T-helper 2 cell treated with Interferon-gamma antibody and Interleukin-4, amounts not matched to agents 5 μg/mL and 100 μg/mL, for 36 hours (primary cell): ENCODE results near the gene CHCHD6.

Source experiments
- DNase-seq: peaks from one replicate; pipeline ENCODE4 v3.0.0; 2021; ENCODE audit warnings: low spot score
- H3K27ac Mint-ChIP-seq: one replicate; pipeline ENCODE4 v1.8.0; 2021; ENCODE audit warnings: mild to moderate bottlenecking, mixed read lengths
- H3K27me3 Mint-ChIP-seq: one replicate; pipeline ENCODE4 v1.8.0; 2021; ENCODE audit warnings: low read depth, mixed read lengths
- H3K36me3 Mint-ChIP-seq: one replicate; pipeline ENCODE4 v1.8.0; 2021; ENCODE audit warnings: low read depth, mixed read lengths
- H3K4me1 Mint-ChIP-seq: one replicate; pipeline ENCODE4 v1.8.0; 2021; ENCODE audit warnings: low read depth, mixed read lengths
- H3K4me3 Mint-ChIP-seq: one replicate; pipeline ENCODE4 v1.8.0; 2022; ENCODE audit warnings: mild to moderate bottlenecking, moderate library complexity, mixed read lengths
- H3K9me3 Mint-ChIP-seq: one replicate; pipeline ENCODE4 v1.8.0; 2021; ENCODE audit warnings: mixed read lengths

Gene CHCHD6

GRCh38 chr3:126967386-126967785 lies 263.3 kb downstream of the CHCHD6 start:
- H3K27me3 Mint-ChIP-seq: peaks cover 2% of the 10 kb centered on the region
- H3K27ac Mint-ChIP-seq: no peak overlapping the region
- DNase-seq: no peak
- no peaks in the 10 kb centered on the region for H3K36me3 Mint-ChIP-seq
- H3K4me3 Mint-ChIP-seq: no peak overlapping the region
- H3K9me3 Mint-ChIP-seq: no peaks in the 10 kb centered on the region
- H3K4me1 Mint-ChIP-seq: no peaks in the 10 kb centered on the region

GRCh38 chr3:126968391-126969390 lies 264.7 kb downstream of the CHCHD6 start:
- H3K9me3 Mint-ChIP-seq: no peaks in the 10 kb centered on the region
- H3K4me1 Mint-ChIP-seq: no peaks in the 10 kb centered on the region
- H3K4me3 Mint-ChIP-seq: no peak overlapping the region
- no peak overlapping the region for H3K27ac Mint-ChIP-seq
- DNase-seq: no peak
- H3K27me3 Mint-ChIP-seq: peaks cover 2% of the 10 kb centered on the region
- H3K36me3 Mint-ChIP-seq: no peaks in the 10 kb centered on the region

- DNase-seq: no peak
- Mint-ChIP-seq H3K36me3 (no peaks in the 10 kb centered on the region), H3K9me3 (peaks cover 1% of the 10 kb centered on the region), H3K4me3 (no peak overlapping the region), H3K4me1 (no peaks in the 10 kb centered on the region), H3K27me3 (peaks cover 2% of the 10 kb centered on the region), H3K27ac (no peak overlapping the region)
Measured at GRCh38 chr3:126969586-126969985, 265.5 kb downstream of the CHCHD6 start.

- Mint-ChIP-seq H3K27ac (no peak overlapping the region), H3K9me3 (peaks cover 6% of the 10 kb centered on the region), H3K4me1 (no peaks in the 10 kb centered on the region), H3K36me3 (no peaks in the 10 kb centered on the region), H3K27me3 (peaks cover 2% of the 10 kb centered on the region), H3K4me3 (no peak overlapping the region)
- DNase-seq: no peak
Measured at GRCh38 chr3:126970101-126970500, 266.1 kb downstream of the CHCHD6 start.

- no peak overlapping the region for H3K4me3 Mint-ChIP-seq
- H3K36me3 Mint-ChIP-seq: no peaks in the 10 kb centered on the region
- peaks cover 10% of the 10 kb centered on the region for H3K9me3 Mint-ChIP-seq
- H3K27ac Mint-ChIP-seq: no peak overlapping the region
- no peaks in the 10 kb centered on the region for H3K4me1 Mint-ChIP-seq
- no peak for DNase-seq
- peaks cover 2% of the 10 kb centered on the region for H3K27me3 Mint-ChIP-seq
Measured at GRCh38 chr3:126970921-126971320, 266.9 kb downstream of the CHCHD6 start.

GRCh38 chr3:126971891-126972351 lies 267.9 kb downstream of the CHCHD6 start:
- Mint-ChIP-seq H3K36me3 (no peaks in the 10 kb centered on the region), H3K27me3 (peaks cover 2% of the 10 kb centered on the region), H3K9me3 (peaks cover 10% of the 10 kb centered on the region), H3K4me1 (no peaks in the 10 kb centered on the region), H3K27ac (no peak overlapping the region), H3K4me3 (no peak overlapping the region)
- DNase-seq: no peak

GRCh38 chr3:126972866-126973265 lies 268.8 kb downstream of the CHCHD6 start:
- no peaks in the 10 kb centered on the region for H3K4me1 Mint-ChIP-seq
- peaks cover 10% of the 10 kb centered on the region for H3K9me3 Mint-ChIP-seq
- H3K27me3 Mint-ChIP-seq: peaks cover 3% of the 10 kb centered on the region
- H3K36me3 Mint-ChIP-seq: no peaks in the 10 kb centered on the region
- H3K4me3 Mint-ChIP-seq: no peak overlapping the region
- DNase-seq: no peak
- H3K27ac Mint-ChIP-seq: no peak overlapping the region

- Mint-ChIP-seq H3K36me3 (no peaks in the 10 kb centered on the region), H3K27ac (no peak overlapping the region), H3K4me1 (no peaks in the 10 kb centered on the region), H3K9me3 (peaks cover 10% of the 10 kb centered on the region), H3K27me3 (peaks cover 7% of the 10 kb centered on the region), H3K4me3 (no peak overlapping the region)
- DNase-seq: no peak
Measured at GRCh38 chr3:126973814-126974213, 269.8 kb downstream of the CHCHD6 start.

- H3K36me3 Mint-ChIP-seq: no peaks in the 10 kb centered on the region
- no peak for DNase-seq
- H3K4me1 Mint-ChIP-seq: no peaks in the 10 kb centered on the region
- no peak overlapping the region for H3K4me3 Mint-ChIP-seq
- H3K27me3 Mint-ChIP-seq: peaks cover 8% of the 10 kb centered on the region
- peaks cover 10% of the 10 kb centered on the region for H3K9me3 Mint-ChIP-seq
- no peak overlapping the region for H3K27ac Mint-ChIP-seq
Measured at GRCh38 chr3:126974756-126975155, 270.7 kb downstream of the CHCHD6 start.

- H3K27me3 Mint-ChIP-seq: peaks cover 8% of the 10 kb centered on the region
- H3K4me3 Mint-ChIP-seq: no peak overlapping the region
Measured at GRCh38 chr3:126976906-126977305, 272.9 kb downstream of the CHCHD6 start.

GRCh38 chr3:126977821-126978220 lies 273.8 kb downstream of the CHCHD6 start:
- Mint-ChIP-seq H3K9me3 (peaks cover 10% of the 10 kb centered on the region), H3K27me3 (peaks cover 8% of the 10 kb centered on the region), H3K4me1 (peaks cover 6% of the 10 kb centered on the region), H3K27ac (no peak overlapping the region), H3K36me3 (no peaks in the 10 kb centered on the region), H3K4me3 (no peak overlapping the region)
- DNase-seq: no peak

More at GRCh38 chr3:126976906-126977305, 272.9 kb downstream of the CHCHD6 start:
- Mint-ChIP-seq H3K9me3 (peaks cover 10% of the 10 kb centered on the region), H3K4me1 (peaks cover 3% of the 10 kb centered on the region), H3K36me3 (no peaks in the 10 kb centered on the region), H3K27ac (no peak overlapping the region)
- DNase-seq: no peak

GRCh38 chr3:126978291-126978690 lies 274.3 kb downstream of the CHCHD6 start:
- Mint-ChIP-seq H3K9me3 (peaks cover 10% of the 10 kb centered on the region), H3K27ac (no peak overlapping the region), H3K4me3 (no peak overlapping the region), H3K4me1 (peaks cover 6% of the 10 kb centered on the region), H3K36me3 (no peaks in the 10 kb centered on the region), H3K27me3 (peaks cover 8% of the 10 kb centered on the region)
- no peak for DNase-seq

GRCh38 chr3:126979046-126979628 lies 275.1 kb downstream of the CHCHD6 start:
- Mint-ChIP-seq H3K9me3 (peaks cover 10% of the 10 kb centered on the region), H3K4me3 (no peak overlapping the region), H3K27ac (no peak overlapping the region)

GRCh38 chr3:126980266-126980811 lies 276.3 kb downstream of the CHCHD6 start:
- H3K36me3 Mint-ChIP-seq: no peaks in the 10 kb centered on the region
- no peak overlapping the region for H3K4me3 Mint-ChIP-seq
- H3K27ac Mint-ChIP-seq: no peak overlapping the region
- peaks cover 6% of the 10 kb centered on the region for H3K4me1 Mint-ChIP-seq
- H3K9me3 Mint-ChIP-seq: peaks cover 2% of the 10 kb centered on the region
- DNase-seq: no peak
- peaks cover 8% of the 10 kb centered on the region for H3K27me3 Mint-ChIP-seq

More at GRCh38 chr3:126979046-126979628, 275.1 kb downstream of the CHCHD6 start:
- Mint-ChIP-seq H3K36me3 (no peaks in the 10 kb centered on the region), H3K4me1 (peaks cover 6% of the 10 kb centered on the region), H3K27me3 (peaks cover 8% of the 10 kb centered on the region)
- DNase-seq: no peak
